ENCODE measurements around the gene HIBADH.

DNA sequence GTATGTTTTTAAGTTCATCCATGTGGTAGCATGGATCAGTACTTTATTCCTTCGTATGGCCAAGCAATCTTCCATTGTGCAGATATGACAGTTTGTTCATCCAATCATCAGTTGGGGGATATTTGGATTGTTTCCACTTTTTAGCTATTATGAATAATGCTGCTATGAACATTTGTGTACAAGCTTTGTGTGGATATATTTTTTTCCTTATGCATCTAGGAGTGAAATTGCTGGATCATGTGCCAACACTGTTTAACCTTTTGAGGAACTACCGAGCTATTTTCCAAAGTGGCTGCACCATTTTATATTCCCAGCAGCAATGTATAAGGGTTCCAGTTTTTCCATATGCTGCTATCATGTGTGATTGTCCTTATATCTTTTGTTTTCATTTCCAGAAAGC, 140.1 kb downstream of the HIBADH start:
- TF ChIP-seq, protein P1, sequence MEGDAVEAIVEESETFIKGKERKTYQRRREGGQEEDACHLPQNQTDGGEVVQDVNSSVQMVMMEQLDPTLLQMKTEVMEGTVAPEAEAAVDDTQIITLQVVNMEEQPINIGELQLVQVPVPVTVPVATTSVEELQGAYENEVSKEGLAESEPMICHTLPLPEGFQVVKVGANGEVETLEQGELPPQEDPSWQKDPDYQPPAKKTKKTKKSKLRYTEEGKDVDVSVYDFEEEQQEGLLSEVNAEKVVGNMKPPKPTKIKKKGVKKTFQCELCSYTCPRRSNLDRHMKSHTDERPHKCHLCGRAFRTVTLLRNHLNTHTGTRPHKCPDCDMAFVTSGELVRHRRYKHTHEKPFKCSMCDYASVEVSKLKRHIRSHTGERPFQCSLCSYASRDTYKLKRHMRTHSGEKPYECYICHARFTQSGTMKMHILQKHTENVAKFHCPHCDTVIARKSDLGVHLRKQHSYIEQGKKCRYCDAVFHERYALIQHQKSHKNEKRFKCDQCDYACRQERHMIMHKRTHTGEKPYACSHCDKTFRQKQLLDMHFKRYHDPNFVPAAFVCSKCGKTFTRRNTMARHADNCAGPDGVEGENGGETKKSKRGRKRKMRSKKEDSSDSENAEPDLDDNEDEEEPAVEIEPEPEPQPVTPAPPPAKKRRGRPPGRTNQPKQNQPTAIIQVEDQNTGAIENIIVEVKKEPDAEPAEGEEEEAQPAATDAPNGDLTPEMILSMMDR (conservative IDR thresholded peaks at IDR 0.05), result no peak
- TF ChIP-seq ZFX (IDR thresholded peaks at IDR 0.05), result no peak

All from C4-2B (cell line).